A673 (cell line): ENCODE data around the gene RBM19.

ENCODE experiments used
- CTCF ChIP-seq: fragments of 300-800, 200-600 bp; sonication (generic); conservative IDR thresholded peaks from 2 replicates; pipeline ENCODE4 v1.5.1; 2017; ENCODE audit warnings: low read depth, mild to moderate bottlenecking, antibody characterized with exemption, low read length, moderate library complexity, mixed read lengths
- EZH2 ChIP-seq: fragments of 200-600 bp; sonication (generic); IDR thresholded peaks from 2 replicates; pipeline ENCODE4 v1.6.1; 2017; ENCODE audit warnings: borderline replicate concordance, low read depth, mild to moderate bottlenecking, mixed read lengths, antibody characterized with exemption, low read length; ENCODE audit not compliant: poor library complexity, severe bottlenecking

GRCh38 chr12:113815031-113815430, 151.1 kb downstream of the RBM19 start:
- TF ChIP-seq CTCF = no peak
- no peak for TF ChIP-seq EZH2
